Right atrium auricular region (tissue), 2 donors: Measurements from ENCODE around the gene SASH1. TPM values are rescaled to one million over a fixed set of nuclear protein-coding genes. Genes with fewer than 3 reads are reported as not detected.

ENCODE experiments used
- DNase-seq: peaks from one replicate; pipeline ENCODE4 v3.0.0-alpha.2; 2019; ENCODE audit warnings: low spot score
- H3K27ac ChIP-seq, 2 donors: fragments of 200-600 bp; sonication (generic); 1 replicate in 1 of 2; 2 replicates in 1 of 2; pipeline ENCODE4 v1.5.1; 2016 to 2019
- H3K27me3 ChIP-seq, 2 donors: fragments of 200-600 bp; sonication (generic); one replicate each; pipeline versions ENCODE4 v1.5.1 to v1.6.0; 2017 to 2019
- H3K36me3 ChIP-seq: fragments of 200-600 bp; sonication (generic); one replicate; pipeline ENCODE4 v1.5.1; 2016
- H3K4me1 ChIP-seq, 2 donors: fragments of 200-600 bp; sonication (generic); one replicate each; pipeline versions ENCODE4 v1.5.1 to v1.6.0; 2017 to 2019
- H3K4me3 ChIP-seq, 2 donors: fragments of 200-600 bp; sonication (generic); 1 replicate in 1 of 2; 2 replicates in 1 of 2; pipeline ENCODE4 v1.5.1; 2017 to 2019; ENCODE audit warnings: mild to moderate bottlenecking in 1 of 2, moderate library complexity in 1 of 2
- H3K9me3 ChIP-seq, 2 donors: fragments of 200-600 bp; sonication (generic); one replicate each; pipeline ENCODE4 v1.5.1; 2019
- total RNA-seq, 2 donors: library from RNA; depleted of rRNA; stranded (reverse); fragments of >200 nt; gene quantifications; one replicate each; pipeline ENCODE4 v1.1.0, GENCODE V29; 2016
- TF ChIP-seq, protein P1 (sequence below), 2 donors: fragments of 200-600 bp; sonication (generic); IDR thresholded peaks; one replicate each; pipeline ENCODE4 v1.5.1; 2019; ENCODE audit warnings: antibody characterized with exemption in 2 of 2

SASH1 gene
- total RNA-seq, 2 donors from 2014 or later = 39.0 to 42.3 TPM

- TF ChIP-seq, protein P1, sequence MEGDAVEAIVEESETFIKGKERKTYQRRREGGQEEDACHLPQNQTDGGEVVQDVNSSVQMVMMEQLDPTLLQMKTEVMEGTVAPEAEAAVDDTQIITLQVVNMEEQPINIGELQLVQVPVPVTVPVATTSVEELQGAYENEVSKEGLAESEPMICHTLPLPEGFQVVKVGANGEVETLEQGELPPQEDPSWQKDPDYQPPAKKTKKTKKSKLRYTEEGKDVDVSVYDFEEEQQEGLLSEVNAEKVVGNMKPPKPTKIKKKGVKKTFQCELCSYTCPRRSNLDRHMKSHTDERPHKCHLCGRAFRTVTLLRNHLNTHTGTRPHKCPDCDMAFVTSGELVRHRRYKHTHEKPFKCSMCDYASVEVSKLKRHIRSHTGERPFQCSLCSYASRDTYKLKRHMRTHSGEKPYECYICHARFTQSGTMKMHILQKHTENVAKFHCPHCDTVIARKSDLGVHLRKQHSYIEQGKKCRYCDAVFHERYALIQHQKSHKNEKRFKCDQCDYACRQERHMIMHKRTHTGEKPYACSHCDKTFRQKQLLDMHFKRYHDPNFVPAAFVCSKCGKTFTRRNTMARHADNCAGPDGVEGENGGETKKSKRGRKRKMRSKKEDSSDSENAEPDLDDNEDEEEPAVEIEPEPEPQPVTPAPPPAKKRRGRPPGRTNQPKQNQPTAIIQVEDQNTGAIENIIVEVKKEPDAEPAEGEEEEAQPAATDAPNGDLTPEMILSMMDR (IDR thresholded peaks at IDR 0.05) = no peak
- Histone ChIP-seq H3K9me3 (no peaks in the 10 kb centered on the region), H3K36me3 (no peaks in the 10 kb centered on the region), H3K27ac (no peak overlapping the region), H3K27me3 (no peaks in the 10 kb centered on the region), H3K4me1 (peaks cover 0 to 26% of the 10 kb centered on the region in 2 donors), H3K4me3 (no peak overlapping the region)
- no peak for DNase-seq
These were observed 74.4 kb downstream of the SASH1 start for GRCh38 chr6:148417045-148417444.

DNA sequence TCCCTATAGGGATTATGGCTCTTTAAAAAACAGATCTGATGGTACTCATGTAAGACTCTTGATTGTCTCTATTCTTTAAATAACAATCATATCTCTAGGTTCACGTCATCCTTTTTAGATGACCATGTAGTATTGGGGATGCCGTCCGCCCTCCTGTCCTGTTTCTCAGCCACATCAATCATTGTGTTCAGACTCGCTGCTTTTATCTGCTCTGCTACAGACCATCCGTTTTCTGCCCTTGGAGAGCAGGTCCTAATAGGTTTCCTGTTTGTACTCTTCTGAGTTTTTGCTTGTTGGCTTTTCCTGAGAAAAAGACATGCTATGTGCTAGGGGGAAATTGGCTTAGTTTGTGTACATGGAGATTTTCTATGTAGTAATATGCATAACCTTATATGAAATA lies 76.8 kb downstream of the SASH1 start:
- H3K4me1 ChIP-seq = peaks cover 0 to 33% of the 10 kb centered on the region in 2 donors
- no peaks in the 10 kb centered on the region for H3K9me3 ChIP-seq
- H3K27me3 ChIP-seq = no peaks in the 10 kb centered on the region
- TF ChIP-seq, protein P1 (IDR thresholded peaks at IDR 0.05) = no peak
- H3K4me3 ChIP-seq = no peak overlapping the region
- no peaks in the 10 kb centered on the region for H3K36me3 ChIP-seq
- no peak overlapping the region for H3K27ac ChIP-seq
- DNase-seq = no peak

- Histone ChIP-seq H3K4me1 (peaks cover 0 to 20% of the 10 kb centered on the region in 2 donors), H3K4me3 (no peak overlapping the region), H3K27me3 (no peaks in the 10 kb centered on the region), H3K36me3 (no peaks in the 10 kb centered on the region), H3K9me3 (no peaks in the 10 kb centered on the region), H3K27ac (no peak overlapping the region)
- TF ChIP-seq, protein P1 (IDR thresholded peaks at IDR 0.05) = no peak
- DNase-seq = no peak
These were observed 79.4 kb downstream of the SASH1 start for GRCh38 chr6:148422085-148422484.

- H3K4me3 ChIP-seq = no peak overlapping the region
- H3K27me3 ChIP-seq = no peaks in the 10 kb centered on the region
- DNase-seq = no peak
- TF ChIP-seq, protein P1 (IDR thresholded peaks at IDR 0.05) = no peak
- H3K4me1 ChIP-seq = peaks cover 0 to 28% of the 10 kb centered on the region in 2 donors
- H3K27ac ChIP-seq = no peak overlapping the region
- no peaks in the 10 kb centered on the region for H3K36me3 ChIP-seq
- no peaks in the 10 kb centered on the region for H3K9me3 ChIP-seq
These were observed 80.5 kb downstream of the SASH1 start for GRCh38 chr6:148423133-148423532.

GRCh38 chr6:148423601-148424270 lies 81.1 kb downstream of the SASH1 start:
- TF ChIP-seq, protein P1 (IDR thresholded peaks at IDR 0.05) = no peak
- no peak for DNase-seq
- H3K27me3 ChIP-seq = no peaks in the 10 kb centered on the region
- no peak overlapping the region for H3K4me3 ChIP-seq
- H3K4me1 ChIP-seq = peaks cover 0 to 28% of the 10 kb centered on the region in 2 donors
- no peaks in the 10 kb centered on the region for H3K9me3 ChIP-seq
- H3K36me3 ChIP-seq = no peaks in the 10 kb centered on the region
- no peak overlapping the region for H3K27ac ChIP-seq

GRCh38 chr6:148425443-148425842 lies 82.8 kb downstream of the SASH1 start:
- H3K27ac ChIP-seq = no peak overlapping the region
- TF ChIP-seq, protein P1 (IDR thresholded peaks at IDR 0.05) = no peak
- no peak overlapping the region for H3K4me3 ChIP-seq
- no peaks in the 10 kb centered on the region for H3K27me3 ChIP-seq
- no peak for DNase-seq
- peaks cover 0 to 28% of the 10 kb centered on the region in 2 donors for H3K4me1 ChIP-seq
- H3K9me3 ChIP-seq = no peaks in the 10 kb centered on the region
- no peaks in the 10 kb centered on the region for H3K36me3 ChIP-seq
